ENCODE results near the gene ADAMTSL1.

DNA sequence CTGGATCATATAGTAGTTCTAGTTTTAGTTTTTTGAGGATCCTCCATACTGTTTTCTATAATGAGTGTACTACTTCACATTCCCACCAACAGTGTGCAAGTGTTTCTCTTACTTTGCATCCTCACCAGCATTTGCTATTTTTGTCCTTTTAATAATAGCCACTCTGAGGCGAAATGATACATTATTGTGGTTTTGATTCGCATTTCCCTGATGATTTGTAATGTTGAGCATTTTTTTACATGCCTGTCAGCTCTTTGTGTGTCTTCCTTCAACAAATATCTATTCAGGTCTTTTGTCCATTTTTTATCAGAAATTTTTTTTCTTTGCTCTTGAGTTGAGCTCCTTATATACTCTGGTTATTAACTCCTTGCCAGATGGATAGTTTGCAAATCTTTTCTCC is 114.0 kb downstream of the ADAMTSL1 start:
- TF ChIP-seq, protein P1, sequence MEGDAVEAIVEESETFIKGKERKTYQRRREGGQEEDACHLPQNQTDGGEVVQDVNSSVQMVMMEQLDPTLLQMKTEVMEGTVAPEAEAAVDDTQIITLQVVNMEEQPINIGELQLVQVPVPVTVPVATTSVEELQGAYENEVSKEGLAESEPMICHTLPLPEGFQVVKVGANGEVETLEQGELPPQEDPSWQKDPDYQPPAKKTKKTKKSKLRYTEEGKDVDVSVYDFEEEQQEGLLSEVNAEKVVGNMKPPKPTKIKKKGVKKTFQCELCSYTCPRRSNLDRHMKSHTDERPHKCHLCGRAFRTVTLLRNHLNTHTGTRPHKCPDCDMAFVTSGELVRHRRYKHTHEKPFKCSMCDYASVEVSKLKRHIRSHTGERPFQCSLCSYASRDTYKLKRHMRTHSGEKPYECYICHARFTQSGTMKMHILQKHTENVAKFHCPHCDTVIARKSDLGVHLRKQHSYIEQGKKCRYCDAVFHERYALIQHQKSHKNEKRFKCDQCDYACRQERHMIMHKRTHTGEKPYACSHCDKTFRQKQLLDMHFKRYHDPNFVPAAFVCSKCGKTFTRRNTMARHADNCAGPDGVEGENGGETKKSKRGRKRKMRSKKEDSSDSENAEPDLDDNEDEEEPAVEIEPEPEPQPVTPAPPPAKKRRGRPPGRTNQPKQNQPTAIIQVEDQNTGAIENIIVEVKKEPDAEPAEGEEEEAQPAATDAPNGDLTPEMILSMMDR (IDR thresholded peaks at IDR 0.05): no peak
- TF ChIP-seq POLR2A (IDR thresholded peaks at IDR 0.05): no peak

All from right lobe of liver (tissue), 4 donors.